PFSK-1 (cell line): ENCODE data around the gene MAPK8.

Source experiments
- POLR2AphosphoS5 ChIP-seq: IDR thresholded peaks from 2 replicates; pipeline ENCODE4 v1.6.1; 2012; ENCODE audit warnings: low read depth, mild to moderate bottlenecking, control low read depth, low read length, moderate library complexity
- TAF1 ChIP-seq: IDR thresholded peaks from 2 replicates; pipeline ENCODE4 v1.6.1; 2012; ENCODE audit warnings: low read length, control low read depth, borderline replicate concordance; ENCODE audit not compliant: insufficient read depth

DNA sequence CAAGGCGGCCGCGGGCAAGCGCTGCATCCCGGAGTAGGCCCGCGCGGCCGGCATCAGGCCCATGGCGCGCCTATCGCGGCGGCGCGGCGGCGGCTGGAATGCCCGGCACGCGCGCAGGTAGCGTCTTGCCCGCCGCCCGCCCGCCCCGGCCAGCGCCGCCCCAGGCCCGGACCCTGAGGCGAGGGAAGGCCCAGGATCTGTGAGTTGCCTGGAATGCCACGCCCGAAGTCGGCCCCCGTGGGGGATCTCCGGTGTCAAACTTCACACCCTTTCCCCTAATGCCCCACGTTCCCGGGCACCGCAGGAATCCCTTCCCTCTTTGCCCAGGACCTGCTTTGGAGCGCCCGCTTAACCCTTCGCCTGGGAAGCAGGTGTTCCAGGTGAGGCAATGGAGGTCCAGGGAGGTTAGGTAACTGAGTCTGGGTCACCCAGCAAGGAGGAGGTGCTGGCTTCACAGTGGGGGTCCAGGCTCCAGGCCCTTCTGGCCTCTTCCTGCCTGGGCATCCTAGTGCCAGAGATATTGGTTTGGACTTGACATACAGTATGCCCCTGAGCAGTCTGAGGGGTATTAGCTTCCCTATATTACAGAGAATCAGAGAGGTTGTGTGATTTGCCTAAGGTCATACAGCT is 160.2 kb downstream of the MAPK8 start:
- no peak for TF ChIP-seq POLR2AphosphoS5
- no peak for TF ChIP-seq TAF1
